ENCODE measurements around the gene SLC25A26. TPM values are rescaled to one million over a fixed set of nuclear protein-coding genes. Genes with fewer than 3 reads are reported as not detected.
"Not testable (repeated sequence)": the region's sequence is repeated elsewhere in the genome, so short reads cannot be mapped to it uniquely, and the experiment has no call there.

SLC25A26 gene
- total and polyA plus RNA-seq, 5 donors from 2014 or later = 23.4 to 47.7 (median 33.0) TPM

DNA sequence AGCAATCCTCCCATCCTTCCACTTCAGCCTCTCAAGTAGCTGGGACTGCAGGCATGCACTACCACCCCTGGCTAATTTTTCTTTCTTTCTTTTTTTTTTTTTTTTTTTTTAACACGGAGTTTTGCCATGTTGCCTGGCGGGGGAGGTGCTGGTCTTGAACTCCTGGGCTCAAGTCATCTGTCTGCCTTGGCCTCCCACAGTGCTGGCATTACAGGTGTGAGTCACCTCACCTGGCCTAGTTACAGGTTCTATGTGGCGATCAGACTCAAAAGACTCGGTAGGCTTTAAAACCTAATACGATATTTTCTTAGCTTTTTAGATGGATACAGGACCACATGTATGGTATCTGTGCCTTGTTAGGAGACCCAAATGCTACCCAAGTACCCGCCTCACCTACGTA, 14.0 kb upstream of the SLC25A26 start:
- no peaks in the 10 kb centered on the region for H3K36me3 Mint-ChIP-seq
- H3K27ac Mint-ChIP-seq = no peak overlapping the region
- ATAC-seq (ENCODE audit: low read depth in 2 of 2) (no peak), DNase-seq (no peak)
- no peak overlapping the region for H3K4me3 Mint-ChIP-seq
- H3K4me3 ChIP-seq (ENCODE audit: low read depth, low read length) = no peak overlapping the region
- no peak overlapping the region for H3K27ac ChIP-seq (ENCODE audit: insufficient read depth, low read length, poor library complexity, severe bottlenecking)
- H3K27me3 Mint-ChIP-seq = peaks cover 7% of the 10 kb centered on the region
- H3K36me3 ChIP-seq (ENCODE audit: control insufficient read depth, insufficient read depth, low read length) = no peaks in the 10 kb centered on the region
- no peaks in the 10 kb centered on the region for H3K4me1 ChIP-seq (ENCODE audit: control insufficient read depth, insufficient read depth, low read length, poor library complexity, severe bottlenecking)
- no peaks in the 10 kb centered on the region for H3K9me3 Mint-ChIP-seq
- peaks cover 4% of the 10 kb centered on the region for H3K27me3 ChIP-seq (ENCODE audit: control insufficient read depth, insufficient read depth, low read length)
- no peaks in the 10 kb centered on the region for H3K4me1 Mint-ChIP-seq
- H3K9me3 ChIP-seq (ENCODE audit: control insufficient read depth in 2 of 2, low read length in 2 of 2) = no peaks in the 10 kb centered on the region

DNA sequence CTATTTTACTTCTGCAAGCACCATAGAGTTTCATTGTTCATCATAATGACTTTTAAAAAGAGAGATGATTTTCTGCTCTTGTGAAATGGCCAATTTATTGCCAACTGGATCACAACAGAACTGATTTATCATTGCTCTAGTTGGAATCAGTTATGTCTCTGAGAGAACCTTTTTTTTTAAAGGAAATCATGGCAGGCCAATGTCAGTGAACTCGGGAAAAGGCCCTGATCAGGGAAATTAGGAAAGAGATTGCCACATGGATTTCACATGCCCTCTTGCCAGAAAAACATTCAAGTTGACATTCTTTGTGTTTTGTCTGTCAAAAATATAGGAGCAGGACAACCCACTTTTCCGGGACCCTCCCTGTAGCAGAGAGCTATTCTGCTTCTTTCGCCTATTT, 12.6 kb upstream of the SLC25A26 start:
- no peak for ATAC-seq (ENCODE audit: low read depth in 2 of 2)
- DNase-seq = no peak
- no peak overlapping the region for H3K4me3 ChIP-seq (ENCODE audit: low read depth, low read length)
- H3K27ac ChIP-seq (ENCODE audit: insufficient read depth, low read length, poor library complexity, severe bottlenecking) = no peak overlapping the region
- H3K36me3 ChIP-seq (ENCODE audit: control insufficient read depth, insufficient read depth, low read length) = no peaks in the 10 kb centered on the region
- peaks cover 4% of the 10 kb centered on the region for H3K27me3 ChIP-seq (ENCODE audit: control insufficient read depth, insufficient read depth, low read length)
- H3K27me3 Mint-ChIP-seq = peaks cover 6% of the 10 kb centered on the region
- H3K9me3 Mint-ChIP-seq = no peaks in the 10 kb centered on the region
- no peaks in the 10 kb centered on the region for H3K4me1 Mint-ChIP-seq
- no peak overlapping the region for H3K4me3 Mint-ChIP-seq
- H3K9me3 ChIP-seq (ENCODE audit: control insufficient read depth in 2 of 2, low read length in 2 of 2) = no peaks in the 10 kb centered on the region
- H3K27ac Mint-ChIP-seq = no peak overlapping the region
- no peaks in the 10 kb centered on the region for H3K36me3 Mint-ChIP-seq
- H3K4me1 ChIP-seq (ENCODE audit: control insufficient read depth, insufficient read depth, low read length, poor library complexity, severe bottlenecking) = no peaks in the 10 kb centered on the region

DNA sequence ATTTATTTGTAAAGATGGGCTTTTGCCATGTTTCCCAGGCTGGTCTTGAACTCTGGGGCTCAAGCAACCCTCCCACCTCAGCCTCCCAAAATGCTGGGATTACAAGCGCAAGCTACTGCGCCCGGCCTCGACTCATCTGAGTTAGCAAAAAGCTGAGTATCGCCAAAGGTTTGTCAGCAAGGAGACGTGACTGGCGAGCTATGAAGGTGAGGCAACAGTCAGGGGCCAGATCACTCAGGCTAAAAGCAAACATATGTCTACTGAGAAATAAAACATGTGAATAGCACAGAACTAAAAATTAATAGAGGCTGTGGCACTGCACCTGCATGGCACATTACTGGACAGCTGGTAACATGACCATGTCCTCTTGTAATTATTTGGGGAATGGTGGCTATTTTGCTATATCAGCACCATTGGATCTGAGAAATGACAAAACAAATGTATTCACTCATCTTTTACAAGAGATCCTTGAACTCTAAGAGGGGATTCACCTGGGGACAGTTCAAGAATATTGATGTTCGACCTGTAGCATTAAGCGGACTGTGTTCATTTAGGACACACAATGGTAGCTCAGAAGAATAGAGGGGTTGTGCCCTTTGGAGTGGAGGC, 10.0 kb upstream of the SLC25A26 start:
- H3K9me3 Mint-ChIP-seq = no peaks in the 10 kb centered on the region
- H3K27me3 ChIP-seq (ENCODE audit: control insufficient read depth, insufficient read depth, low read length) = peaks cover 4% of the 10 kb centered on the region
- ATAC-seq (ENCODE audit: low read depth in 2 of 2) = no peak

DNA sequence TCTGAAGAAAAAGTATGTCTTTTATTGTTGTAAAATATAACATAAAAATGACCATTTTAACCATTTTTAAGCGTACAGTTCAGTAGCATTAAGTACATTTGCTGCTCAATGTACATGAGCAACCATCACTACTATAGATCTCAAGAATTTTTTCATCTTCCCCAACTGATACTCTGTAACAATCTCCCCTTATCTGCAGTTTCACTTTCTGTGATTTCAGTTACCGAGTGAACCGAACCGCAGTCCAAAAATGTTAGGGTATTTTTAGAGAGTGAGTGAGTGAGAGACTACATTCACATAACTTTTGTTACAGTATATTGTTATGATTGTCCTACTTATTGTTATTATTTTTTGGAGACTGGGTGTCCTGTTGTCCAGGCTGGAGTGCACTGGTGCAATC, 9.0 kb upstream of the SLC25A26 start:
- Mint-ChIP-seq H3K4me1 (no peaks in the 10 kb centered on the region), H3K36me3 (no peaks in the 10 kb centered on the region), H3K9me3 (no peaks in the 10 kb centered on the region), H3K27me3 (no peaks in the 10 kb centered on the region), H3K4me3 (no peak overlapping the region), H3K27ac (no peak overlapping the region)
- no peak overlapping the region for H3K4me3 ChIP-seq (ENCODE audit: low read depth, low read length)
- no peaks in the 10 kb centered on the region for H3K36me3 ChIP-seq (ENCODE audit: control insufficient read depth, insufficient read depth, low read length)
- H3K9me3 ChIP-seq (ENCODE audit: control insufficient read depth in 2 of 2, low read length in 2 of 2) = no peaks in the 10 kb centered on the region
- DNase-seq (peak in 1 of 3 donors; percentile 18), ATAC-seq (ENCODE audit: low read depth in 2 of 2) (no peak)
- H3K4me1 ChIP-seq (ENCODE audit: control insufficient read depth, insufficient read depth, low read length, poor library complexity, severe bottlenecking) = no peaks in the 10 kb centered on the region
- peaks cover 4% of the 10 kb centered on the region for H3K27me3 ChIP-seq (ENCODE audit: control insufficient read depth, insufficient read depth, low read length)
- H3K27ac ChIP-seq (ENCODE audit: insufficient read depth, low read length, poor library complexity, severe bottlenecking) = no peak overlapping the region

More for the DNA sequence above, 10.0 kb upstream of the SLC25A26 start:
- Mint-ChIP-seq H3K4me3 (no peak overlapping the region), H3K27me3 (peaks cover 2% of the 10 kb centered on the region), H3K4me1 (no peaks in the 10 kb centered on the region), H3K36me3 (no peaks in the 10 kb centered on the region), H3K27ac (no peak overlapping the region)
- H3K27ac ChIP-seq (ENCODE audit: insufficient read depth, low read length, poor library complexity, severe bottlenecking) = no peak overlapping the region
- H3K9me3 ChIP-seq (ENCODE audit: control insufficient read depth in 2 of 2, low read length in 2 of 2) = no peaks in the 10 kb centered on the region
- DNase-seq = no peak
- H3K36me3 ChIP-seq (ENCODE audit: control insufficient read depth, insufficient read depth, low read length) = no peaks in the 10 kb centered on the region
- no peak overlapping the region for H3K4me3 ChIP-seq (ENCODE audit: low read depth, low read length)
- no peaks in the 10 kb centered on the region for H3K4me1 ChIP-seq (ENCODE audit: control insufficient read depth, insufficient read depth, low read length, poor library complexity, severe bottlenecking)

DNA sequence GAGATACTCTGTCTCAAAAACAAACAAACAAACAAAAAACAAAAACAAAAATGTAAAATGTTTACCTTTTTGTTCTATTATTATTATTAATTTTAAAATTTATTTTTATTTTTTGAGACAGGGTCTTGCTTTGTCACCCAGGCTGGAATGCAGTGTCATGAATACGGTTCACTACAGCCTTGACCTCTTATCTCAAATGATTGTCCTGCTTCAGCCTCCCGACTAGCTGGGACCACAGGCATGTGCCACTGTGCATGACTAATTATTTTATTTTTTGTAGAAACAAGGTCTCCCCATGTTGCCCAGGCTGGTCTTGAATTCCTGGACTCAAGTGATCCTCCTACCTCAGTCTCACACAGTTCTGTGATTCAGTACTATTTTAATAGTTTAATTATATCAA, 5.7 kb upstream of the SLC25A26 start:
- Histone ChIP-seq H3K4me3 (ENCODE audit: low read depth, low read length) (no peak overlapping the region), H3K27ac (ENCODE audit: insufficient read depth, low read length, poor library complexity, severe bottlenecking) (no peak overlapping the region), H3K27me3 (ENCODE audit: control insufficient read depth, insufficient read depth, low read length) (no peaks in the 10 kb centered on the region), H3K4me1 (ENCODE audit: control insufficient read depth, insufficient read depth, low read length, poor library complexity, severe bottlenecking) (no peaks in the 10 kb centered on the region), H3K9me3 (ENCODE audit: control insufficient read depth in 2 of 2, low read length in 2 of 2) (no peaks in the 10 kb centered on the region), H3K36me3 (ENCODE audit: control insufficient read depth, insufficient read depth, low read length) (no peaks in the 10 kb centered on the region)
- DNase-seq (no peak), ATAC-seq (ENCODE audit: low read depth in 2 of 2) (no peak)
- H3K27ac Mint-ChIP-seq = no peak overlapping the region
- H3K4me1 Mint-ChIP-seq = peaks cover 0 to 7% (median 5%) of the 10 kb centered on the region in 4 donors
- H3K27me3 Mint-ChIP-seq = peaks cover 6% of the 10 kb centered on the region
- no peaks in the 10 kb centered on the region for H3K9me3 Mint-ChIP-seq
- no peak overlapping the region for H3K4me3 Mint-ChIP-seq
- H3K36me3 Mint-ChIP-seq = no peaks in the 10 kb centered on the region

DNA sequence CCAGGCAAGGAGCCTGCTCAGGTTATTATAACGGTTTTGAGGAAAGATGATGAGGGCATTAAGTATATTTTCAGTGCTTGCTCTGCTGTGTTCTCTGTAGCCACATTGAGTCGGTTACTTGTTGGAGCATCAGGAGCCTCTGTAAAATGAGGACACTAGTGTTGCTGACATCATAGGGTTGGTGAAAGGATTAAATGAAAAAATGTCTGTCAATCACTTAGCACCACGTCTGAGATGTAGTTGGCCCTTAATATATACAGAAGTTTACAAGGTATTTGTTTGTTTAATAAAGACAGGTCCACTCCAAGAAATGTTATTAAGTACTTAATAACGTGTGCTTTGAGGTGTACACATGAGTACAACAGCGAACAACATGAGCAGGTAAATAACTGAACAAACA, 735 bp upstream of the SLC25A26 start:
- Mint-ChIP-seq H3K9me3 (peaks cover 0 to 1% (median 0%) of the 10 kb centered on the region in 7 donors), H3K27me3 (peaks cover 6% of the 10 kb centered on the region), H3K4me3 (peak overlapping the region in 3 of 4 donors; percentile 76 to 87 (median 87)), H3K36me3 (peaks cover 15% of the 10 kb centered on the region), H3K27ac (peak overlapping the region in 1 of 3 donors; percentile 85), H3K4me1 (peaks cover 0 to 44% (median 29%) of the 10 kb centered on the region in 4 donors)
- DNase-seq = no peak
- Histone ChIP-seq H3K4me1 (ENCODE audit: control insufficient read depth, insufficient read depth, low read length, poor library complexity, severe bottlenecking) (no peaks in the 10 kb centered on the region), H3K4me3 (ENCODE audit: low read depth, low read length) (peak overlapping the region; percentile 89), H3K9me3 (ENCODE audit: control insufficient read depth in 2 of 2, low read length in 2 of 2) (no peaks in the 10 kb centered on the region), H3K27me3 (ENCODE audit: control insufficient read depth, insufficient read depth, low read length) (no peaks in the 10 kb centered on the region), H3K36me3 (ENCODE audit: control insufficient read depth, insufficient read depth, low read length) (peaks cover 10% of the 10 kb centered on the region), H3K27ac (ENCODE audit: insufficient read depth, low read length, poor library complexity, severe bottlenecking) (peak overlapping the region; percentile 84)
- ATAC-seq (ENCODE audit: low read depth in 2 of 2) = no peak

DNA sequence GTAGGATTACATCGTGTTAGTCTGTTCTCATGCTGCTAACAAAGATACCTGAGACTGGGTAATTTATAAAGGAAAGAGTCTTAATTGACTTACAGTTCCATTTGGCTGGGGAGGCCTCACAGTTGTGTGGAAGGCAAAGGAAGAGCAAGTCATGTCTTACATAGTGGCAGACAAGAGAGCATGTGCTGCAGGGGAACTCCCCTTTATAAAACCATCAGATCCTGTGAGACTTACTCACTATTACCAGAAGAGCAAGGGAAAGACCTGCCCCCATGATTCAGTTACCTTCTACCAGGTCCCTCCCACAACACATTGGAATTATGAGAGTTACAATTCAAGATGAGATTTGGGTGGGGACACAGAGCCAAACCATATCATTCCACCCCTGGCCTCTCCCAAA, 3.4 kb downstream of the SLC25A26 start:
- no peaks in the 10 kb centered on the region for H3K4me1 ChIP-seq (ENCODE audit: control insufficient read depth, insufficient read depth, low read length, poor library complexity, severe bottlenecking)
- Mint-ChIP-seq H3K27me3 (no peaks in the 10 kb centered on the region), H3K9me3 (peaks cover 0 to 1% (median 0%) of the 10 kb centered on the region in 7 donors), H3K36me3 (peaks cover 28% of the 10 kb centered on the region), H3K27ac (no peak overlapping the region), H3K4me3 (no peak overlapping the region), H3K4me1 (peaks cover 10 to 72% (median 50%) of the 10 kb centered on the region in 4 donors)
- peaks cover 14% of the 10 kb centered on the region for H3K36me3 ChIP-seq (ENCODE audit: control insufficient read depth, insufficient read depth, low read length)
- H3K9me3 ChIP-seq (ENCODE audit: control insufficient read depth in 2 of 2, low read length in 2 of 2) = no peaks in the 10 kb centered on the region
- DNase-seq = no peak
- no peak overlapping the region for H3K4me3 ChIP-seq (ENCODE audit: low read depth, low read length)
- H3K27me3 ChIP-seq (ENCODE audit: control insufficient read depth, insufficient read depth, low read length) = no peaks in the 10 kb centered on the region
- ATAC-seq (ENCODE audit: low read depth in 2 of 2) = no peak
- H3K27ac ChIP-seq (ENCODE audit: insufficient read depth, low read length, poor library complexity, severe bottlenecking) = no peak overlapping the region

DNA sequence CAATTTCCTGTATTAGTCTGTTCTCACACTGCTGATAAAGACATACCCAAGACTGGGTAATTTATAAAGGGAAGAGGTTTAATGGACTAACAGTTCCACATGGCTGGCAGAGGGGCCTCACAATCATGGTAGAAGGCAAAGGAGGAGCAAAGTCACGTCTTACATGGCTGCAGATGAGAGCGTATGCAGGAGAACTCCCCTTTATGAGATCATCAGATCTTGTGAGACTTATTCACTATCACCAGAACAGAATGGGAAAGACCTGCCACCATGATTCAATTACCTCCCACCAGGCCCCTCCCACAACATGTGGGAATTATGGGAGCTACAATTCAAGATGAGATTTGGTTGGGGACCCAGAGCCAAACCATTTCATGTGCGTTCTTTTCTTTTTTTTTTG, 5.3 kb downstream of the SLC25A26 start:
- not testable (repeated sequence) for H3K9me3 ChIP-seq (ENCODE audit: control insufficient read depth in 2 of 2, low read length in 2 of 2); H3K4me3 ChIP-seq (ENCODE audit: low read depth, low read length); DNase-seq; H3K9me3 Mint-ChIP-seq; H3K4me1 ChIP-seq (ENCODE audit: control insufficient read depth, insufficient read depth, low read length, poor library complexity, severe bottlenecking); H3K27me3 ChIP-seq (ENCODE audit: control insufficient read depth, insufficient read depth, low read length); H3K27ac ChIP-seq (ENCODE audit: insufficient read depth, low read length, poor library complexity, severe bottlenecking); H3K27ac Mint-ChIP-seq; ATAC-seq (ENCODE audit: low read depth in 2 of 2); H3K27me3 Mint-ChIP-seq
- H3K4me3 Mint-ChIP-seq = peak overlapping the region in 2 of 4 donors; percentile 4 to 14
- H3K36me3 Mint-ChIP-seq = peaks cover 37% of the 10 kb centered on the region
- peaks cover 21 to 66% (median 52%) of the 10 kb centered on the region in 4 donors for H3K4me1 Mint-ChIP-seq
- H3K36me3 ChIP-seq (ENCODE audit: control insufficient read depth, insufficient read depth, low read length) = peaks cover 14% of the 10 kb centered on the region

Data from CD4-positive, CD25-positive, alpha-beta regulatory T cell (primary cell).